NB4 (cell line): ENCODE data around the gene ALDH4A1.

Source experiments
- CTCF ChIP-seq: IDR thresholded peaks from one replicate; pipeline ENCODE4 v1.5.1; 2012; ENCODE audit warnings: low read depth, low read length
- MAX ChIP-seq: IDR thresholded peaks from 2 replicates; pipeline ENCODE4 v1.6.1; 2011; ENCODE audit warnings: low read depth, low read length
- MYC ChIP-seq: IDR thresholded peaks from 2 replicates; pipeline ENCODE4 v1.6.1; 2011; ENCODE audit warnings: low read depth, low read length
- POLR2A ChIP-seq: IDR thresholded peaks from 2 replicates; pipeline ENCODE4 v1.6.1; 2011; ENCODE audit warnings: mild to moderate bottlenecking; ENCODE audit not compliant: insufficient read length; ENCODE audit errors: extremely low read depth

- no peak for TF ChIP-seq CTCF
- no peak for TF ChIP-seq POLR2A
- no peak for TF ChIP-seq MAX
- TF ChIP-seq MYC: no peak
Observed at GRCh38 chr1:18856435-18856834, 45.9 kb downstream of the ALDH4A1 start.
